ENCODE measurements around the gene IL17REL. TPM values are rescaled to one million over a fixed set of nuclear protein-coding genes. Genes with fewer than 3 reads are reported as not detected.

Gene IL17REL
- total RNA-seq, 3 donors from 2014 or later = not detected

GRCh38 chr22:49954354-49954753, 58.2 kb downstream of the IL17REL start:
- H3K27me3 ChIP-seq = no peaks in the 10 kb centered on the region

GRCh38 chr22:49953680-49954344, 58.8 kb downstream of the IL17REL start:
- Histone ChIP-seq H3K36me3 (no peaks in the 10 kb centered on the region), H3K4me3 (peak overlapping the region in 1 of 3 donors; percentile 34), H3K27me3 (no peaks in the 10 kb centered on the region), H3K9me3 (no peaks in the 10 kb centered on the region), H3K27ac (peak overlapping the region; percentile 99), H3K4me1 (peaks cover 20 to 45% of the 10 kb centered on the region in 2 donors)
- no peak for TF ChIP-seq POLR2A (IDR thresholded peaks at IDR 0.05)
- no peak for TF ChIP-seq CTCF (IDR thresholded peaks at IDR 0.05)
- TF ChIP-seq POLR2AphosphoS5 (IDR thresholded peaks at IDR 0.05) = no peak
- no peak for DNase-seq (ENCODE audit: low spot score in 2 of 2)
- intact Hi-C loops (cut with DNase I; ENCODE audit: low total_unique reads) = loop anchor here (10.0 kb wide), 1 partner anchor 231 kb away; the partner anchor contains the start of gene TRABD

More at GRCh38 chr22:49954354-49954753, 58.2 kb downstream of the IL17REL start:
- Histone ChIP-seq H3K4me1 (peaks cover 23 to 51% of the 10 kb centered on the region in 2 donors), H3K4me3 (peak overlapping the region in 1 of 3 donors; percentile 34), H3K36me3 (no peaks in the 10 kb centered on the region), H3K27ac (peak overlapping the region; percentile 99), H3K9me3 (no peaks in the 10 kb centered on the region)
- TF ChIP-seq POLR2AphosphoS5 (IDR thresholded peaks at IDR 0.05) (no peak), POLR2A (IDR thresholded peaks at IDR 0.05) (no peak), CTCF (IDR thresholded peaks at IDR 0.05) (no peak)
- intact Hi-C loops (cut with DNase I; ENCODE audit: low total_unique reads) = loop anchor here (10.0 kb wide), 1 partner anchor 230 kb away; the partner anchor contains the start of gene TRABD
- DNase-seq (ENCODE audit: low spot score in 2 of 2) = peak; percentile 80 to 81

GRCh38 chr22:49953027-49953679, 59.4 kb downstream of the IL17REL start:
- no peak for DNase-seq (ENCODE audit: low spot score in 2 of 2)
- Histone ChIP-seq H3K27me3 (no peaks in the 10 kb centered on the region), H3K27ac (peak overlapping the region; percentile 99)

GRCh38 chr22:49951986-49952896, 60.3 kb downstream of the IL17REL start:
- Histone ChIP-seq H3K9me3 (no peaks in the 10 kb centered on the region), H3K27ac (peak overlapping the region; percentile 99), H3K4me1 (peaks cover 26 to 60% of the 10 kb centered on the region in 2 donors), H3K27me3 (no peaks in the 10 kb centered on the region), H3K4me3 (peak overlapping the region in 1 of 3 donors; percentile 12), H3K36me3 (no peaks in the 10 kb centered on the region)
- no peak for TF ChIP-seq POLR2A (IDR thresholded peaks at IDR 0.05)
- TF ChIP-seq CTCF (IDR thresholded peaks at IDR 0.05) = no peak
- peak in 1 of 3 donors; percentile 32 for TF ChIP-seq POLR2AphosphoS5 (IDR thresholded peaks at IDR 0.05)
- no peak for DNase-seq (ENCODE audit: low spot score in 2 of 2)
- intact Hi-C loops (cut with DNase I; ENCODE audit: low total_unique reads) = loop anchor here (10.0 kb wide), 1 partner anchor 233 kb away; the partner anchor contains the start of gene TRABD

More at GRCh38 chr22:49953027-49953679, 59.4 kb downstream of the IL17REL start:
- intact Hi-C loops (cut with DNase I; ENCODE audit: low total_unique reads) = loop anchor here (10.0 kb wide), 1 partner anchor 232 kb away; the partner anchor contains the start of gene TRABD
- Histone ChIP-seq H3K4me1 (peaks cover 20 to 51% of the 10 kb centered on the region in 2 donors), H3K4me3 (no peak overlapping the region), H3K36me3 (no peaks in the 10 kb centered on the region), H3K9me3 (no peaks in the 10 kb centered on the region)
- TF ChIP-seq POLR2AphosphoS5 (IDR thresholded peaks at IDR 0.05) = no peak
- TF ChIP-seq POLR2A (IDR thresholded peaks at IDR 0.05) = no peak
- TF ChIP-seq CTCF (IDR thresholded peaks at IDR 0.05) = no peak
